ENCODE data around the gene CDKL1. TPM values are rescaled to one million over a fixed set of nuclear protein-coding genes. Genes with fewer than 3 reads are reported as not detected.
A peak's percentile ranks its signal among the peaks of the same experiment; 100 is the strongest.

CDKL1 gene
- total RNA-seq, 4 donors from 2014 or later: 27.7 to 44.3 (median 36.7) TPM

- peak; percentile 60 for ATAC-seq (ENCODE audit: low FRiP score)
- TF ChIP-seq CTCF (IDR thresholded peaks at IDR 0.05): no peak
- DNase-seq (ENCODE audit: low spot score): no peak
These were observed 49.2 kb downstream of the CDKL1 start for GRCh38 chr14:50347521-50347920.

GRCh38 chr14:50345846-50346422 lies 50.7 kb downstream of the CDKL1 start:
- DNase-seq (ENCODE audit: low spot score): no peak
- no peak for TF ChIP-seq CTCF (IDR thresholded peaks at IDR 0.05)
- no peak for ATAC-seq (ENCODE audit: low FRiP score)

- ATAC-seq (ENCODE audit: low FRiP score): no peak
- DNase-seq (ENCODE audit: low spot score): no peak
- no peak for TF ChIP-seq CTCF (IDR thresholded peaks at IDR 0.05)
These were observed 51.7 kb downstream of the CDKL1 start for GRCh38 chr14:50344876-50345563.

GRCh38 chr14:50344116-50344775 lies 52.4 kb downstream of the CDKL1 start:
- DNase-seq (ENCODE audit: low spot score) (no peak), ATAC-seq (ENCODE audit: low FRiP score) (peak; percentile 58)
- TF ChIP-seq CTCF (IDR thresholded peaks at IDR 0.05): no peak

- ATAC-seq (ENCODE audit: low FRiP score) (no peak), DNase-seq (ENCODE audit: low spot score) (no peak)
- TF ChIP-seq CTCF (IDR thresholded peaks at IDR 0.05): no peak
These were observed 53.2 kb downstream of the CDKL1 start for GRCh38 chr14:50343434-50343833.

- no peak for TF ChIP-seq CTCF (IDR thresholded peaks at IDR 0.05)
- DNase-seq (ENCODE audit: low spot score) (no peak), ATAC-seq (ENCODE audit: low FRiP score) (peak; percentile 56)
These were observed 54.2 kb downstream of the CDKL1 start for GRCh38 chr14:50342221-50343078.

Data from omental fat pad (tissue), 4 donors.